Measurements from ENCODE around the gene KRTAP20-4. TPM values are rescaled to one million over a fixed set of nuclear protein-coding genes. Genes with fewer than 3 reads are reported as not detected.

The KRTAP20-4 gene
- total RNA-seq, 2 experiments from 2014 or later: not detected

- Mint-ChIP-seq H3K9me3 (no peaks in the 10 kb centered on the region), H3K36me3 (ENCODE audit: low read depth) (no peaks in the 10 kb centered on the region), H3K27me3 (ENCODE audit: low read depth) (no peaks in the 10 kb centered on the region), H3K4me3 (no peak within 1 kb of the TSS), H3K27ac (no peak within 1 kb of the TSS), H3K4me1 (ENCODE audit: low read depth) (no peaks in the 10 kb centered on the region)
- CTCF ChIA-PET: no interaction called here
- DNase-seq: no peak
- intact Hi-C loops (cut with micrococcal nuclease): no loop called here
Measured at GRCh38 chr21:30616125-30616524, 4.3 kb upstream of the KRTAP20-4 start, which contains the start of gene KRTAP20-1. Gene KRTAP20-1 (plus strand): TSS chr21:30616425. CDS start chr21:30616455, 30 bp downstream.

- H3K4me1 Mint-ChIP-seq (ENCODE audit: low read depth): no peaks in the 10 kb centered on the region
- H3K27ac Mint-ChIP-seq: no peak overlapping the region
- no peaks in the 10 kb centered on the region for H3K36me3 Mint-ChIP-seq (ENCODE audit: low read depth)
- H3K9me3 Mint-ChIP-seq: no peaks in the 10 kb centered on the region
- intact Hi-C loops (cut with micrococcal nuclease): no loop called here
- no peak overlapping the region for H3K4me3 Mint-ChIP-seq
- CTCF ChIA-PET: no interaction called here
- H3K27me3 Mint-ChIP-seq (ENCODE audit: low read depth): no peaks in the 10 kb centered on the region
- DNase-seq: no peak
Measured at GRCh38 chr21:30620080-30620479, 347 bp upstream of the KRTAP20-4 start.

- no peak for DNase-seq
- Mint-ChIP-seq H3K9me3 (no peaks in the 10 kb centered on the region), H3K36me3 (ENCODE audit: low read depth) (no peaks in the 10 kb centered on the region), H3K27ac (no peak overlapping the region), H3K27me3 (ENCODE audit: low read depth) (no peaks in the 10 kb centered on the region), H3K4me1 (ENCODE audit: low read depth) (no peaks in the 10 kb centered on the region), H3K4me3 (no peak overlapping the region)
- intact Hi-C loops (cut with micrococcal nuclease): no loop called here
- CTCF ChIA-PET: no interaction called here
Measured at GRCh38 chr21:30623362-30623761, 2.9 kb downstream of the KRTAP20-4 start.

GRCh38 chr21:30625449-30626165, 5.2 kb downstream of the KRTAP20-4 start:
- H3K9me3 Mint-ChIP-seq: no peaks in the 10 kb centered on the region
- CTCF ChIA-PET: interaction anchor here (0.6 kb wide), 1 partner anchor 458 kb away, joined by 5 read pairs; no protein-coding TSS in a partner anchor
- intact Hi-C loops (cut with micrococcal nuclease): no loop called here
- DNase-seq: no peak
- no peaks in the 10 kb centered on the region for H3K36me3 Mint-ChIP-seq (ENCODE audit: low read depth)
- H3K27me3 Mint-ChIP-seq (ENCODE audit: low read depth): no peaks in the 10 kb centered on the region
- no peak overlapping the region for H3K4me3 Mint-ChIP-seq
- H3K27ac Mint-ChIP-seq: no peak overlapping the region
- no peaks in the 10 kb centered on the region for H3K4me1 Mint-ChIP-seq (ENCODE audit: low read depth)

- Mint-ChIP-seq H3K9me3 (no peaks in the 10 kb centered on the region), H3K27me3 (ENCODE audit: low read depth) (no peaks in the 10 kb centered on the region), H3K36me3 (ENCODE audit: low read depth) (no peaks in the 10 kb centered on the region), H3K27ac (no peak overlapping the region), H3K4me1 (ENCODE audit: low read depth) (no peaks in the 10 kb centered on the region), H3K4me3 (no peak overlapping the region)
- intact Hi-C loops (cut with micrococcal nuclease): no loop called here
- no peak for DNase-seq
- CTCF ChIA-PET: no interaction called here
Measured at GRCh38 chr21:30628109-30628508, 7.7 kb downstream of the KRTAP20-4 start.

GRCh38 chr21:30629200-30629599, 8.8 kb downstream of the KRTAP20-4 start:
- H3K4me1 Mint-ChIP-seq (ENCODE audit: low read depth): no peaks in the 10 kb centered on the region
- CTCF ChIA-PET: no interaction called here
- no peaks in the 10 kb centered on the region for H3K36me3 Mint-ChIP-seq (ENCODE audit: low read depth)
- intact Hi-C loops (cut with micrococcal nuclease): no loop called here
- no peak for DNase-seq
- H3K4me3 Mint-ChIP-seq: no peak overlapping the region
- H3K27ac Mint-ChIP-seq: no peak overlapping the region
- no peaks in the 10 kb centered on the region for H3K9me3 Mint-ChIP-seq
- H3K27me3 Mint-ChIP-seq (ENCODE audit: low read depth): no peaks in the 10 kb centered on the region

- Mint-ChIP-seq H3K9me3 (no peaks in the 10 kb centered on the region), H3K36me3 (ENCODE audit: low read depth) (no peaks in the 10 kb centered on the region), H3K27me3 (ENCODE audit: low read depth) (no peaks in the 10 kb centered on the region), H3K4me1 (ENCODE audit: low read depth) (no peaks in the 10 kb centered on the region), H3K4me3 (no peak within 1 kb of the TSS), H3K27ac (no peak within 1 kb of the TSS)
- CTCF ChIA-PET: no interaction called here
- intact Hi-C loops (cut with micrococcal nuclease): no loop called here
- no peak for DNase-seq
Measured at GRCh38 chr21:30634906-30635305, 14.5 kb downstream of the KRTAP20-4 start, which contains the start of gene KRTAP20-2. Gene KRTAP20-2 (plus strand): TSS chr21:30635206. CDS start chr21:30635264, 58 bp downstream.

- CTCF ChIA-PET: no interaction called here
- intact Hi-C loops (cut with micrococcal nuclease): no loop called here
- no peak overlapping the region for H3K27ac Mint-ChIP-seq
- H3K4me1 Mint-ChIP-seq (ENCODE audit: low read depth): no peaks in the 10 kb centered on the region
- H3K36me3 Mint-ChIP-seq (ENCODE audit: low read depth): no peaks in the 10 kb centered on the region
- no peaks in the 10 kb centered on the region for H3K9me3 Mint-ChIP-seq
- H3K27me3 Mint-ChIP-seq (ENCODE audit: low read depth): no peaks in the 10 kb centered on the region
- no peak for DNase-seq
- H3K4me3 Mint-ChIP-seq: no peak overlapping the region
Measured at GRCh38 chr21:30638686-30639085, 18.3 kb downstream of the KRTAP20-4 start.

GRCh38 chr21:30642564-30642963, 22.1 kb downstream of the KRTAP20-4 start, which contains the start of gene KRTAP20-3:
Gene KRTAP20-3 (plus strand): TSS chr21:30642864.
- no peak within 1 kb of the TSS for H3K4me3 Mint-ChIP-seq
- DNase-seq: no peak
- no peak within 1 kb of the TSS for H3K27ac Mint-ChIP-seq
- intact Hi-C loops (cut with micrococcal nuclease): no loop called here
- H3K9me3 Mint-ChIP-seq: peaks cover 2% of the 10 kb centered on the region
- H3K36me3 Mint-ChIP-seq (ENCODE audit: low read depth): no peaks in the 10 kb centered on the region
- CTCF ChIA-PET: interaction anchor here (0.6 kb wide), 1 partner anchor 205 kb away, joined by 3 read pairs; no protein-coding TSS in a partner anchor
- no peaks in the 10 kb centered on the region for H3K4me1 Mint-ChIP-seq (ENCODE audit: low read depth)
- H3K27me3 Mint-ChIP-seq (ENCODE audit: low read depth): no peaks in the 10 kb centered on the region

GRCh38 chr21:30646904-30647414, 26.5 kb downstream of the KRTAP20-4 start:
- H3K27me3 Mint-ChIP-seq (ENCODE audit: low read depth): no peaks in the 10 kb centered on the region
- no peaks in the 10 kb centered on the region for H3K4me1 Mint-ChIP-seq (ENCODE audit: low read depth)
- intact Hi-C loops (cut with micrococcal nuclease): no loop called here
- CTCF ChIA-PET: no interaction called here
- H3K27ac Mint-ChIP-seq: no peak overlapping the region
- no peak overlapping the region for H3K4me3 Mint-ChIP-seq
- H3K36me3 Mint-ChIP-seq (ENCODE audit: low read depth): no peaks in the 10 kb centered on the region
- DNase-seq: no peak
- peaks cover 2% of the 10 kb centered on the region for H3K9me3 Mint-ChIP-seq

GRCh38 chr21:30652891-30653290, 32.5 kb downstream of the KRTAP20-4 start:
- intact Hi-C loops (cut with micrococcal nuclease): no loop called here
- CTCF ChIA-PET: no interaction called here
- H3K4me1 Mint-ChIP-seq (ENCODE audit: low read depth): no peaks in the 10 kb centered on the region

GRCh38 chr21:30668776-30669175, 48.3 kb downstream of the KRTAP20-4 start:
- Mint-ChIP-seq H3K36me3 (ENCODE audit: low read depth) (no peaks in the 10 kb centered on the region), H3K27me3 (ENCODE audit: low read depth) (peaks cover 4% of the 10 kb centered on the region)

More at GRCh38 chr21:30652891-30653290, 32.5 kb downstream of the KRTAP20-4 start:
- Mint-ChIP-seq H3K9me3 (peaks cover 2% of the 10 kb centered on the region), H3K27me3 (ENCODE audit: low read depth) (no peaks in the 10 kb centered on the region), H3K27ac (no peak overlapping the region), H3K36me3 (ENCODE audit: low read depth) (no peaks in the 10 kb centered on the region), H3K4me3 (no peak overlapping the region)
- no peak for DNase-seq

More at GRCh38 chr21:30668776-30669175, 48.3 kb downstream of the KRTAP20-4 start:
- intact Hi-C loops (cut with micrococcal nuclease): no loop called here
- Mint-ChIP-seq H3K27ac (no peak overlapping the region), H3K4me3 (no peak overlapping the region), H3K9me3 (no peaks in the 10 kb centered on the region), H3K4me1 (ENCODE audit: low read depth) (no peaks in the 10 kb centered on the region)
- no peak for DNase-seq
- CTCF ChIA-PET: no interaction called here

Measured in activated naive CD4-positive, alpha-beta T cell treated with anti-CD3 and anti-CD28 coated beads for 36 hours (primary cell).